K562 (cell line): ENCODE data around the gene IGF2BP1. TPM values are rescaled to one million over a fixed set of nuclear protein-coding genes. Genes with fewer than 3 reads are reported as not detected.

Experiments used
- BMI1 ChIP-seq: fragments of 150-350 bp; IDR thresholded peaks from 2 replicates; pipeline ENCODE4 v1.6.1; 2014; ENCODE audit warnings: low read length
- COPS2 ChIP-seq: fragments of 450-650 bp; conservative IDR thresholded peaks from 2 replicates; pipeline ENCODE4 v1.6.1; 2016; ENCODE audit warnings: mild to moderate bottlenecking, moderate library complexity
- FOXP1 ChIP-seq: sonication (generic); formaldehyde crosslinking; IDR thresholded peaks from 2 replicates; pipeline ENCODE4 v1.8.0; 2022; ENCODE audit warnings: mild to moderate bottlenecking, missing genetic modification reagents
- GABPB2 ChIP-seq: fragments of 250-450 bp; sonication (Bioruptor Pico); conservative IDR thresholded peaks from 2 replicates; pipeline ENCODE4 v1.5.1; 2021; ENCODE audit warnings: mild to moderate bottlenecking
- HCFC1 ChIP-seq: IDR thresholded peaks from 2 replicates; pipeline ENCODE4 v1.6.1; 2012; ENCODE audit warnings: low read depth, low read length, improper control_type of control experiment
- ILF3 ChIP-seq: fragments of 450-650 bp; IDR thresholded peaks from 2 replicates; pipeline ENCODE4 v1.6.1; 2018; ENCODE audit warnings: antibody characterized with exemption, mild to moderate bottlenecking, moderate library complexity, borderline replicate concordance
- NFXL1 ChIP-seq: fragments of 450-650 bp; formaldehyde crosslinking; IDR thresholded peaks from 2 replicates; pipeline ENCODE4 v1.4.0; 2021; ENCODE audit warnings: mild to moderate bottlenecking
- PYGO2 ChIP-seq: fragments of 450-650 bp; IDR thresholded peaks from 2 replicates; pipeline ENCODE4 v1.6.1; 2016; ENCODE audit warnings: mild to moderate bottlenecking, missing genetic modification characterization, moderate library complexity, missing compliant biosample characterization
- RBM14 ChIP-seq: fragments of 200-400 bp; formaldehyde crosslinking; IDR thresholded peaks from 2 replicates; pipeline ENCODE4 v1.6.1; 2018; ENCODE audit warnings: low read depth, mild to moderate bottlenecking, low read length, moderate library complexity, borderline replicate concordance; ENCODE audit not compliant: insufficient read depth
- SMARCB1 ChIP-seq: IDR thresholded peaks from 2 replicates; pipeline ENCODE4 v1.6.1; 2011; ENCODE audit warnings: improper control_type of control experiment, low read depth; ENCODE audit not compliant: insufficient read length
- SRSF9 ChIP-seq: fragments of 200-400 bp; formaldehyde crosslinking; IDR thresholded peaks from 2 replicates; pipeline ENCODE4 v1.6.1; 2017; ENCODE audit warnings: low read depth, low read length, borderline replicate concordance
- ZNF23 ChIP-seq: fragments of 250-450 bp; sonication (Bioruptor Pico); IDR thresholded peaks from 2 replicates; pipeline ENCODE4 v1.4.0; 2020; ENCODE audit warnings: mild to moderate bottlenecking
- polyA plus RNA-seq, 8 experiments: library from polyadenylated mRNA; depleted of rRNA in 4 of 8; stranded (reverse) in 5 of 8; unstranded in 3 of 8; fragments of >200 nt; fragmentation: Nextera tagmentation in 2 of 8; fragmentation: Illumina TruSeq in 1 of 8; extraction: Ambion mirVana in 2 of 8; extraction: Trizol in 1 of 8; gene quantifications; 2 replicates each; pipeline versions ENCODE4 v1.2.1 to v1.2.3, GENCODE V29; 2011 to 2014; ENCODE audit warnings: inconsistent platforms in 1 of 8, missing spikeins in 1 of 8
- total RNA-seq, 7 experiments: library from RNA; depleted of rRNA in 6 of 7; stranded (reverse); fragments of >200 nt in 6 of 7; fragmentation: Illumina TruSeq in 2 of 7; extraction: Trizol in 2 of 7; gene quantifications; 2 replicates each; pipeline versions ENCODE4 v1.2.1 to v1.2.3, GENCODE V29; 2011 to 2021; ENCODE audit warnings: low replicate concordance in 1 of 7
- TF ChIP-seq, protein P1 (sequence below): sonication (generic); formaldehyde crosslinking; IDR thresholded peaks from 2 replicates; pipeline ENCODE4 v1.8.1; 2023; ENCODE audit warnings: mild to moderate bottlenecking, missing genetic modification reagents
- TF ChIP-seq, protein P2 (sequence below): fragments of 250-450 bp; sonication (Bioruptor Pico); IDR thresholded peaks from 2 replicates; pipeline ENCODE4 v1.6.1; 2021; ENCODE audit warnings: mild to moderate bottlenecking
- TF ChIP-seq, protein P3 (sequence below): IDR thresholded peaks from 2 replicates; pipeline ENCODE4 v1.6.1; 2011; ENCODE audit warnings: borderline replicate concordance, low read depth, mild to moderate bottlenecking, moderate library complexity, low read length; ENCODE audit not compliant: insufficient read depth, poor library complexity, severe bottlenecking
- TF ChIP-seq, protein P4 (sequence below), 2 experiments: fragments of 450-650 bp in 1 of 2; sonication (generic) in 1 of 2; formaldehyde crosslinking in 1 of 2; IDR thresholded peaks in 1 of 2; conservative IDR thresholded peaks in 1 of 2; 2 replicates each; pipeline versions ENCODE4 v1.6.1 to v1.8.1; 2016 to 2023; ENCODE audit warnings: mild to moderate bottlenecking in 2 of 2, moderate library complexity in 2 of 2, inconsistent platforms in 1 of 2, missing genetic modification reagents in 1 of 2
- TF ChIP-seq, protein P5 (sequence below): fragments of 250-450 bp; sonication (Bioruptor Pico); IDR thresholded peaks from 2 replicates; pipeline ENCODE4 v1.9.0; 2021; ENCODE audit warnings: mild to moderate bottlenecking, inconsistent platforms

IGF2BP1 gene
- total and polyA plus RNA-seq, 9 of the 15 experiments (the other 6 are each of a cell fraction or from before 2014, with no cell fraction given), result 13.0 to 318 (median 53.6) TPM

DNA sequence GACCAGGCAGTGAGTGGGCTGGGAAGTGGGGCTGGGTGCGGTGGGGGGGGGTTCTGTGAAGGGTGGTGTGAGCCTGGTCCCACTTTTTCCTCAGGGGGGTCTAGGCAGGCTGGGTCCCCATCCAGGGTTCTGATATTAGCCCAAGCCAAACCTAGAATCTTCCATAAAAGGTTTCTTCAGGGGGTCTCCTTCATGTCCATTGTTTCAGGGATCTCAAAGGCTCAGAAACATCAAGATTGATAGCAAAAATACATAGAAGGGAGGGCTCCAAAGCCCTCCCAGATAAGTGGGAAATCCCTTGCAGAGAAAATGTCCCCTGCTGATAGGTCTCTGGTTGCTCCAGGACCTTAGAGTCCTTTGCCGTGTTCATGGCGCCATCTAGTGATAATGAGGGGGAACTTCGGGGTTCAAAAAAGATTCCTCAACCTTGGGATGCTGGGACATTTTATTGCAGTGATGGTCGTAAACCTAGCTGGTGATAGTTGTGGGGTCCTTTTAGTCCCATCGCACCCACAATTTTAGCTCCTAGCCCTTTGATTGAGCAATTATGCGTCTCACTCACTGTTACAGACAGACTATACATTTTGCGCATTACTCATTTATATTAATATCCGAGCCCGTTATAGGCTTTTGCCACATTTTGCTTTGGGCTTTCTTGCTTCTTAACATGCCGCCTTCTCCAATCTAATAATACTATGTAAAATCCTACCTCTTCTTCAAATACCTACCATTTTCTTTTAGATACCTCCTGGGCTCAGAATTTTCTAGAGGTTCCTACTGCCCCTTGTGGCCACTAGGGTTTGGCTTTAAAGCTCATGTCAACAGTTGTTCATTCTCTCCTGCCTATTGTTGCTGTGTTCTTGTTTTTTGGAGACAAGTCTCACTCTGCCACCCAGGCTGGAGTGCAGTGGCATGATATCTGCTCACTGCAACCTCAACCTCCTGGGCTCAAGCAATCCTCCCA, 35.1 kb downstream of the IGF2BP1 start (continued):
- TF ChIP-seq HCFC1, result no peak
- TF ChIP-seq ZNF23 (CRISPR knock-in tag), result no peak
- no peak for TF ChIP-seq PYGO2 (tag)
- TF ChIP-seq COPS2, result no peak
- TF ChIP-seq, protein P1, sequence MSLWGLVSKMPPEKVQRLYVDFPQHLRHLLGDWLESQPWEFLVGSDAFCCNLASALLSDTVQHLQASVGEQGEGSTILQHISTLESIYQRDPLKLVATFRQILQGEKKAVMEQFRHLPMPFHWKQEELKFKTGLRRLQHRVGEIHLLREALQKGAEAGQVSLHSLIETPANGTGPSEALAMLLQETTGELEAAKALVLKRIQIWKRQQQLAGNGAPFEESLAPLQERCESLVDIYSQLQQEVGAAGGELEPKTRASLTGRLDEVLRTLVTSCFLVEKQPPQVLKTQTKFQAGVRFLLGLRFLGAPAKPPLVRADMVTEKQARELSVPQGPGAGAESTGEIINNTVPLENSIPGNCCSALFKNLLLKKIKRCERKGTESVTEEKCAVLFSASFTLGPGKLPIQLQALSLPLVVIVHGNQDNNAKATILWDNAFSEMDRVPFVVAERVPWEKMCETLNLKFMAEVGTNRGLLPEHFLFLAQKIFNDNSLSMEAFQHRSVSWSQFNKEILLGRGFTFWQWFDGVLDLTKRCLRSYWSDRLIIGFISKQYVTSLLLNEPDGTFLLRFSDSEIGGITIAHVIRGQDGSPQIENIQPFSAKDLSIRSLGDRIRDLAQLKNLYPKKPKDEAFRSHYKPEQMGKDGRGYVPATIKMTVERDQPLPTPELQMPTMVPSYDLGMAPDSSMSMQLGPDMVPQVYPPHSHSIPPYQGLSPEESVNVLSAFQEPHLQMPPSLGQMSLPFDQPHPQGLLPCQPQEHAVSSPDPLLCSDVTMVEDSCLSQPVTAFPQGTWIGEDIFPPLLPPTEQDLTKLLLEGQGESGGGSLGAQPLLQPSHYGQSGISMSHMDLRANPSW (CRISPR knock-in tag), result no peak
- TF ChIP-seq SRSF9, result no peak
- no peak for TF ChIP-seq GABPB2 (CRISPR knock-in tag)
- TF ChIP-seq, protein P2, sequence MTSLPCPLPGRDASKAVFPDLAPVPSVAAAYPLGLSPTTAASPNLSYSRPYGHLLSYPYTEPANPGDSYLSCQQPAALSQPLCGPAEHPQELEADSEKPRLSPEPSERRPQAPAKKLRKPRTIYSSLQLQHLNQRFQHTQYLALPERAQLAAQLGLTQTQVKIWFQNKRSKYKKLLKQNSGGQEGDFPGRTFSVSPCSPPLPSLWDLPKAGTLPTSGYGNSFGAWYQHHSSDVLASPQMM (CRISPR knock-in tag), result no peak
- TF ChIP-seq FOXP1 (CRISPR knock-in tag), result no peak
- TF ChIP-seq, protein P3, sequence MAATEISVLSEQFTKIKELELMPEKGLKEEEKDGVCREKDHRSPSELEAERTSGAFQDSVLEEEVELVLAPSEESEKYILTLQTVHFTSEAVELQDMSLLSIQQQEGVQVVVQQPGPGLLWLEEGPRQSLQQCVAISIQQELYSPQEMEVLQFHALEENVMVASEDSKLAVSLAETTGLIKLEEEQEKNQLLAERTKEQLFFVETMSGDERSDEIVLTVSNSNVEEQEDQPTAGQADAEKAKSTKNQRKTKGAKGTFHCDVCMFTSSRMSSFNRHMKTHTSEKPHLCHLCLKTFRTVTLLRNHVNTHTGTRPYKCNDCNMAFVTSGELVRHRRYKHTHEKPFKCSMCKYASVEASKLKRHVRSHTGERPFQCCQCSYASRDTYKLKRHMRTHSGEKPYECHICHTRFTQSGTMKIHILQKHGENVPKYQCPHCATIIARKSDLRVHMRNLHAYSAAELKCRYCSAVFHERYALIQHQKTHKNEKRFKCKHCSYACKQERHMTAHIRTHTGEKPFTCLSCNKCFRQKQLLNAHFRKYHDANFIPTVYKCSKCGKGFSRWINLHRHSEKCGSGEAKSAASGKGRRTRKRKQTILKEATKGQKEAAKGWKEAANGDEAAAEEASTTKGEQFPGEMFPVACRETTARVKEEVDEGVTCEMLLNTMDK, result peak; percentile 6
- TF ChIP-seq, protein P4, sequence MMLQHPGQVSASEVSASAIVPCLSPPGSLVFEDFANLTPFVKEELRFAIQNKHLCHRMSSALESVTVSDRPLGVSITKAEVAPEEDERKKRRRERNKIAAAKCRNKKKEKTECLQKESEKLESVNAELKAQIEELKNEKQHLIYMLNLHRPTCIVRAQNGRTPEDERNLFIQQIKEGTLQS (IDR thresholded peaks at IDR 0.05), result no peak
- TF ChIP-seq, protein P4 (CRISPR knock-in tag; conservative IDR thresholded peaks at IDR 0.05), result peak; percentile 62; the same call in 1 of the 2 replicates
- no peak for TF ChIP-seq RBM14
- TF ChIP-seq NFXL1 (CRISPR knock-in tag), result no peak
- no peak for TF ChIP-seq BMI1
- no peak for TF ChIP-seq SMARCB1
- no peak for TF ChIP-seq ILF3
- TF ChIP-seq, protein P5, sequence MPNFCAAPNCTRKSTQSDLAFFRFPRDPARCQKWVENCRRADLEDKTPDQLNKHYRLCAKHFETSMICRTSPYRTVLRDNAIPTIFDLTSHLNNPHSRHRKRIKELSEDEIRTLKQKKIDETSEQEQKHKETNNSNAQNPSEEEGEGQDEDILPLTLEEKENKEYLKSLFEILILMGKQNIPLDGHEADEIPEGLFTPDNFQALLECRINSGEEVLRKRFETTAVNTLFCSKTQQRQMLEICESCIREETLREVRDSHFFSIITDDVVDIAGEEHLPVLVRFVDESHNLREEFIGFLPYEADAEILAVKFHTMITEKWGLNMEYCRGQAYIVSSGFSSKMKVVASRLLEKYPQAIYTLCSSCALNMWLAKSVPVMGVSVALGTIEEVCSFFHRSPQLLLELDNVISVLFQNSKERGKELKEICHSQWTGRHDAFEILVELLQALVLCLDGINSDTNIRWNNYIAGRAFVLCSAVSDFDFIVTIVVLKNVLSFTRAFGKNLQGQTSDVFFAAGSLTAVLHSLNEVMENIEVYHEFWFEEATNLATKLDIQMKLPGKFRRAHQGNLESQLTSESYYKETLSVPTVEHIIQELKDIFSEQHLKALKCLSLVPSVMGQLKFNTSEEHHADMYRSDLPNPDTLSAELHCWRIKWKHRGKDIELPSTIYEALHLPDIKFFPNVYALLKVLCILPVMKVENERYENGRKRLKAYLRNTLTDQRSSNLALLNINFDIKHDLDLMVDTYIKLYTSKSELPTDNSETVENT (CRISPR knock-in tag), result no peak
